Glomerular endothelial cell (primary cell): ENCODE results near the gene FBXL2. TPM values are rescaled to one million over a fixed set of nuclear protein-coding genes. Genes with fewer than 3 reads are reported as not detected.
"Not testable (repeated sequence)": the region's sequence is repeated elsewhere in the genome, so short reads cannot be mapped to it uniquely, and the experiment has no call there.

Source experiments
- DNase-seq: peaks from one replicate; pipeline ENCODE4 v3.0.0-alpha.2; 2011; ENCODE audit warnings: low read depth, low spot score; ENCODE audit errors: extremely low read depth
- total RNA-seq: library from RNA; depleted of rRNA; stranded (reverse); fragments of >200 nt; gene quantifications from 2 replicates; pipeline ENCODE4 v1.2.3, GENCODE V29; 2015

FBXL2 gene
- total RNA-seq, 1 donor from 2014 or later: 31.0 TPM

GRCh38 chr3:33314993-33315392, 37.8 kb downstream of the FBXL2 start:
- no peak for DNase-seq

GRCh38 chr3:33315826-33316225, 38.6 kb downstream of the FBXL2 start:
- DNase-seq: peak; percentile 94

GRCh38 chr3:33317963-33318709, 40.9 kb downstream of the FBXL2 start:
- peak; percentile 50 for DNase-seq

GRCh38 chr3:33318710-33319380, 41.6 kb downstream of the FBXL2 start:
- DNase-seq: no peak

GRCh38 chr3:33322412-33322811, 45.2 kb downstream of the FBXL2 start:
- no peak for DNase-seq

- DNase-seq: no peak
Measured at GRCh38 chr3:33331414-33331813, 54.2 kb downstream of the FBXL2 start.

- DNase-seq: no peak
Measured at GRCh38 chr3:33334364-33334763, 57.1 kb downstream of the FBXL2 start.

GRCh38 chr3:33338936-33339465, 61.8 kb downstream of the FBXL2 start:
- DNase-seq: not testable (repeated sequence)

- DNase-seq: no peak
Measured at GRCh38 chr3:33339758-33340157, 62.5 kb downstream of the FBXL2 start.

- DNase-seq: no peak
Measured at GRCh38 chr3:33355611-33356010, 78.4 kb downstream of the FBXL2 start.

GRCh38 chr3:33358172-33358781, 81.0 kb downstream of the FBXL2 start:
- no peak for DNase-seq

- DNase-seq: peak; percentile 54
Measured at GRCh38 chr3:33360136-33360825, 83.0 kb downstream of the FBXL2 start.

- no peak for DNase-seq
Measured at GRCh38 chr3:33363113-33363800, 86.0 kb downstream of the FBXL2 start.

- no peak for DNase-seq
Measured at GRCh38 chr3:33364060-33364459, 86.8 kb downstream of the FBXL2 start.

- DNase-seq: no peak
Measured at GRCh38 chr3:33364531-33365128, 87.4 kb downstream of the FBXL2 start.

GRCh38 chr3:33372218-33373081, 95.2 kb downstream of the FBXL2 start:
- no peak for DNase-seq

- DNase-seq: no peak
Measured at GRCh38 chr3:33373082-33373437, 95.8 kb downstream of the FBXL2 start.

GRCh38 chr3:33377489-33377888, 100.2 kb downstream of the FBXL2 start:
- no peak for DNase-seq

- DNase-seq: no peak
Measured at GRCh38 chr3:33377931-33378330, 100.7 kb downstream of the FBXL2 start.
